H1 (cell line): ENCODE data around the gene WWC2. TPM values are rescaled to one million over a fixed set of nuclear protein-coding genes. Genes with fewer than 3 reads are reported as not detected.

Experiments used
- CTCF ChIA-PET: fragments of 300-600 bp; sonication (Branson Sonifier 250); formaldehyde crosslinking; loops from one replicate; lab custom pipeline; 2021; ENCODE audit not compliant: partially characterized antibody; lab: Charles Lee
- POLR2A ChIA-PET: fragments of 300-600 bp; sonication (Branson Sonifier 250); formaldehyde crosslinking; loops from one replicate; lab custom pipeline; 2021; ENCODE audit warnings: inconsistent platforms; ENCODE audit not compliant: partially characterized antibody; lab: Charles Lee
- DNase-seq, 2 experiments: peaks; one replicate each; pipeline versions ENCODE4 v3.0.0 to v3.0.0-alpha.2; 2010 to 2022; ENCODE audit warnings: low spot score in 2 of 2, low read depth in 1 of 2, mixed read lengths in 1 of 2
- FAIRE-seq: peaks from 2 replicates; lab custom pipeline; 2011; peaks lifted over from hg19 to GRCh38; lab: Jason Lieb, UNC
- H2AFZ ChIP-seq: 2 replicates; pipeline ENCODE4 v1.8.1; 2012; ENCODE audit warnings: low read length, inconsistent platforms
- H2AK5ac ChIP-seq: 2 replicates; pipeline ENCODE4 v1.6.1; 2013; ENCODE audit warnings: low read depth, low read length
- H2BK120ac ChIP-seq: replicated peaks from 2 replicates; pipeline ENCODE3; 2013; ENCODE audit warnings: low read depth, low read length, inconsistent platforms
- H2BK12ac ChIP-seq: 2 replicates; pipeline ENCODE4 v1.6.1; 2013; ENCODE audit warnings: low read depth, low read length
- H2BK15ac ChIP-seq: 2 replicates; pipeline ENCODE4 v1.6.1; 2013; ENCODE audit warnings: low read length
- H2BK20ac ChIP-seq: 2 replicates; pipeline ENCODE4 v1.6.1; 2013; ENCODE audit warnings: low read length
- H2BK5ac ChIP-seq: 2 replicates; pipeline ENCODE4 v1.6.1; 2013; ENCODE audit warnings: low read depth, low read length
- H3K14ac ChIP-seq: 2 replicates; pipeline ENCODE4 v1.6.1; 2013; ENCODE audit warnings: inconsistent platforms; ENCODE audit not compliant: insufficient read length
- H3K18ac ChIP-seq: 2 replicates; pipeline ENCODE4 v1.6.1; 2013; ENCODE audit warnings: low read length; ENCODE audit errors: extremely low read depth
- H3K23ac ChIP-seq: 2 replicates; pipeline ENCODE4 v1.6.1; 2013; ENCODE audit warnings: inconsistent platforms; ENCODE audit not compliant: insufficient read length
- H3K23me2 ChIP-seq: 2 replicates; pipeline ENCODE4 v1.6.1; 2013; ENCODE audit warnings: low read depth, low read length
- H3K27ac ChIP-seq: 2 replicates; pipeline ENCODE4 v1.6.1; 2011; ENCODE audit warnings: low read depth, low read length, inconsistent platforms
- H3K27me3 ChIP-seq, 4 experiments: replicated peaks in 1 of 4; 1 replicate in 1 of 4; 2 replicates in 3 of 4; pipeline versions ENCODE4 v1.6.1 to v1.8.1; 2011 to 2013; ENCODE audit warnings: low read length in 3 of 4, mild to moderate bottlenecking in 3 of 4, inconsistent platforms in 2 of 4, mixed read lengths in 2 of 4, moderate library complexity in 1 of 4; ENCODE audit not compliant: control insufficient read depth in 3 of 4, insufficient read depth in 3 of 4; ENCODE audit errors: extremely low read depth in 1 of 4
- H3K36me3 ChIP-seq, 4 experiments: 2 replicates each; pipeline versions ENCODE4 v1.6.1 to v1.8.1; 2011 to 2013; ENCODE audit warnings: mild to moderate bottlenecking in 4 of 4, low read length in 3 of 4, moderate library complexity in 2 of 4, control low read depth in 1 of 4, inconsistent platforms in 1 of 4; ENCODE audit not compliant: insufficient read depth in 4 of 4, control insufficient read depth in 2 of 4
- H3K4ac ChIP-seq: replicated peaks from 2 replicates; pipeline ENCODE3; 2013; ENCODE audit warnings: low read length, low read depth, mixed read lengths, inconsistent platforms; ENCODE audit not compliant: insufficient read length
- H3K4me1 ChIP-seq, 4 experiments: replicated peaks in 1 of 4; 1 replicate in 1 of 4; 2 replicates in 3 of 4; pipeline versions ENCODE4 v1.6.1 to v1.8.1; 2011 to 2013; ENCODE audit warnings: low read length in 3 of 4, inconsistent platforms in 2 of 4, mixed read lengths in 1 of 4; ENCODE audit not compliant: insufficient read depth in 4 of 4, control insufficient read depth in 3 of 4
- H3K4me2 ChIP-seq, 2 experiments: 2 replicates each; pipeline versions ENCODE4 v1.6.1 to v1.8.1; 2011 to 2013; ENCODE audit warnings: low read depth in 2 of 2, low read length in 2 of 2, control low read depth in 1 of 2, inconsistent platforms in 1 of 2, mild to moderate bottlenecking in 1 of 2; ENCODE audit not compliant: insufficient read depth in 1 of 2
- H3K4me3 ChIP-seq, 4 experiments: fragments of 200-600, 300-600 bp in 1 of 4; sonication (generic), shearing (Covaris generic), sonication (Bioruptor Twin) in 1 of 4; 2 replicates each; pipeline versions ENCODE4 v1.5.1 to v1.8.1; 2011 to 2016; ENCODE audit warnings: low read length in 4 of 4, low read depth in 3 of 4, control low read depth in 2 of 4, inconsistent platforms in 2 of 4, mild to moderate bottlenecking in 2 of 4, mixed read lengths in 1 of 4, moderate library complexity in 1 of 4; ENCODE audit not compliant: insufficient read depth in 2 of 4; ENCODE audit errors: extremely low read depth in 1 of 4
- H3K56ac ChIP-seq: replicated peaks from 2 replicates; pipeline ENCODE3; 2013; ENCODE audit warnings: low read depth, mild to moderate bottlenecking, mixed read lengths, low read length, inconsistent platforms; ENCODE audit not compliant: insufficient read length
- H3K79me1 ChIP-seq: 2 replicates; pipeline ENCODE4 v1.6.1; 2013; ENCODE audit warnings: low read depth, low read length, control low read depth
- H3K79me2 ChIP-seq, 2 experiments: 2 replicates each; pipeline versions ENCODE4 v1.6.1 to v1.8.1; 2012 to 2013; ENCODE audit warnings: low read length in 2 of 2, mild to moderate bottlenecking in 2 of 2, inconsistent platforms in 1 of 2; ENCODE audit not compliant: insufficient read depth in 2 of 2, control insufficient read depth in 1 of 2
- H3K9ac ChIP-seq, 4 experiments: replicated peaks in 1 of 4; 1 replicate in 1 of 4; 2 replicates in 3 of 4; pipeline versions ENCODE4 v1.6.1 to v1.8.1; 2011 to 2013; ENCODE audit warnings: low read depth in 3 of 4, low read length in 3 of 4, control low read depth in 2 of 4, mild to moderate bottlenecking in 2 of 4, moderate library complexity in 2 of 4, inconsistent platforms in 1 of 4; ENCODE audit errors: extremely low read depth in 1 of 4
- H3K9me3 ChIP-seq, 2 experiments: 2 replicates each; pipeline versions ENCODE4 v1.6.1 to v1.8.1; 2012 to 2013; ENCODE audit warnings: mild to moderate bottlenecking in 2 of 2, moderate library complexity in 2 of 2, control low read depth in 1 of 2, inconsistent platforms in 1 of 2, low read depth in 1 of 2, low read length in 1 of 2, mixed read lengths in 1 of 2; ENCODE audit not compliant: insufficient read depth in 2 of 2
- H4K20me1 ChIP-seq, 2 experiments: replicated peaks in 1 of 2; 2 replicates each; pipeline versions ENCODE3 to v1.8.1; 2011 to 2013; ENCODE audit warnings: inconsistent platforms in 2 of 2, low read length in 2 of 2, mild to moderate bottlenecking in 1 of 2; ENCODE audit not compliant: insufficient read depth in 2 of 2, control insufficient read depth in 1 of 2
- H4K5ac ChIP-seq: 2 replicates; pipeline ENCODE4 v1.6.1; 2013; ENCODE audit warnings: low read length, low read depth, mixed read lengths, inconsistent platforms; ENCODE audit not compliant: insufficient read length
- H4K8ac ChIP-seq: 2 replicates; pipeline ENCODE4 v1.8.0; 2013; ENCODE audit warnings: mild to moderate bottlenecking, moderate library complexity, low read length, inconsistent platforms; ENCODE audit not compliant: insufficient read depth; ENCODE audit errors: extremely low read depth
- H4K91ac ChIP-seq: replicated peaks from 2 replicates; pipeline ENCODE3; 2013; ENCODE audit warnings: low read length, mixed read lengths, inconsistent platforms; ENCODE audit not compliant: insufficient read length
- CREB1 ChIP-seq: IDR thresholded peaks from 2 replicates; pipeline ENCODE4 v1.6.1; 2012; ENCODE audit warnings: inconsistent platforms
- GABPA ChIP-seq: IDR thresholded peaks from 2 replicates; pipeline ENCODE4 v1.6.1; 2011; ENCODE audit warnings: mild to moderate bottlenecking, low read length, moderate library complexity, borderline replicate concordance; ENCODE audit not compliant: insufficient read depth
- MAFK ChIP-seq: IDR thresholded peaks from 2 replicates; pipeline ENCODE4 v1.6.1; 2012; ENCODE audit warnings: low read depth, mild to moderate bottlenecking, improper control_type of control experiment, low read length
- RFX5 ChIP-seq: IDR thresholded peaks from 2 replicates; pipeline ENCODE4 v1.6.1; 2011; ENCODE audit warnings: low read depth, low read length, improper control_type of control experiment, borderline replicate concordance
- SAP30 ChIP-seq: fragments of 300-600 bp; sonication (generic); IDR thresholded peaks from 2 replicates; pipeline ENCODE4 v1.7.1; 2012; ENCODE audit warnings: low read length, moderate library complexity, mild to moderate bottlenecking, inconsistent platforms; ENCODE audit not compliant: insufficient read depth, insufficient replicate concordance
- WGBS, 2 experiments: shearing (Covaris generic) in 1 of 2; methylation state at CpG; one replicate each; pipeline versions ENCODE4 v1.1.6 to v1.1.7; 2013 to 2015; ENCODE audit warnings: low lambda C conversion rate in 2 of 2, mixed read lengths in 2 of 2, inconsistent platforms in 1 of 2, low coverage in 1 of 2, missing lambda C conversion rate in 1 of 2; ENCODE audit not compliant: insufficient replicate concordance in 2 of 2, insufficient coverage in 1 of 2, insufficient read length in 1 of 2; ENCODE audit errors: extremely low coverage in 1 of 2, missing lambda C conversion rate in 1 of 2; 5-methylcytosine and 5-hydroxymethylcytosine counted together
- polyA plus RNA-seq, 7 experiments: library from polyadenylated mRNA; depleted of rRNA in 3 of 7; stranded (reverse) in 5 of 7; unstranded in 2 of 7; fragments of >200 nt in 5 of 7; fragments of 200-250 nt in 2 of 7; gene quantifications; 1 replicate in 5 of 7; 2 replicates in 1 of 7; 4 replicates in 1 of 7; pipeline versions ENCODE4 v1.2.1 to v1.2.3, GENCODE V29; 2011 to 2013; ENCODE audit warnings: missing spikeins in 2 of 7, mixed read lengths in 2 of 7
- total RNA-seq: library from RNA; stranded (reverse); fragmentation: NEBNext Ultra II Directional; extraction: Animal tissue kit (Norgen Biotek cat#: 25700); gene quantifications from 2 replicates; pipeline ENCODE4 v1.2.1, GENCODE V29; 2021
- TF ChIP-seq, protein P1 (sequence below): IDR thresholded peaks from 2 replicates; pipeline ENCODE4 v1.6.1; 2012; ENCODE audit warnings: inconsistent platforms

WWC2 gene
- total and polyA plus RNA-seq, 2 of the 8 experiments (the other 6 are each of a cell fraction or from before 2014, with no cell fraction given) = 17.6 to 135 TPM

DNA sequence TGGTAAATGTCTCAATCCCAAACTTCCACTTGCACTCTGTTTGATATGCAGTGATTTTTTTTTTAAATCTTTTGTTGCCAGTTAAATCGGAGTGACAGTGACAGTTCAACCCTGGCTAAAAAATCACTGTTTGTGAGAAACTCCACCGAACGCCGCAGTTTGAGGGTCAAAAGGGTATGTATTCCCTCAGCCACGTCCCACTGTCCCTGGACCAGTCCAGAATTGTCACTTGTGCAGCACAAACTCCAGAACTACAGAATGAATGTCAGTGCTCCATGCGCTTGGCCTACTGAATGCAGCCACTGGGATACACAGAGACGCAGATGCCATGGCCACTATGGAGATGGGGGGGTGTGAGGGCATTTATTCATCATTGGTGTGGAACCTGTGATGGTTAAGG is 186.8 kb downstream of the WWC2 start:
- Histone ChIP-seq H3K9ac (no peak overlapping the region), H3K4me2 (no peak overlapping the region), H3K56ac (no peak overlapping the region), H3K27me3 (no peaks in the 10 kb centered on the region), H3K4me3 (no peak overlapping the region), H3K18ac (no peak overlapping the region), H2AK5ac (no peak overlapping the region), H4K91ac (no peak overlapping the region), H3K27ac (no peak overlapping the region), H2BK20ac (no peak overlapping the region), H3K36me3 (peaks cover 32 to 84% (median 57%) of the 10 kb centered on the region in 4 experiments), H3K23ac (no peak overlapping the region), H4K8ac (no peak overlapping the region), H3K79me2 (no peaks in the 10 kb centered on the region), H2BK15ac (no peak overlapping the region), H2AFZ (no peak overlapping the region), H4K5ac (no peak overlapping the region), H2BK12ac (no peak overlapping the region), H3K4me1 (no peaks in the 10 kb centered on the region), H3K14ac (no peak overlapping the region), H2BK120ac (no peak overlapping the region), H3K9me3 (no peaks in the 10 kb centered on the region), H3K4ac (no peak overlapping the region), H4K20me1 (peaks cover 1 to 11% of the 10 kb centered on the region in 2 experiments), H2BK5ac (no peak overlapping the region), H3K79me1 (no peaks in the 10 kb centered on the region), H3K23me2 (no peaks in the 10 kb centered on the region)
- FAIRE-seq (no peak), DNase-seq (no peak)
- POLR2A ChIA-PET = no interaction called here
- WGBS, 2 experiments = 93% methylated on average over 7 of the region's 7 CpGs; no CpG with 5 or more reads in 1 of the 2 experiments
- CTCF ChIA-PET = no interaction called here
- TF ChIP-seq, protein P1, sequence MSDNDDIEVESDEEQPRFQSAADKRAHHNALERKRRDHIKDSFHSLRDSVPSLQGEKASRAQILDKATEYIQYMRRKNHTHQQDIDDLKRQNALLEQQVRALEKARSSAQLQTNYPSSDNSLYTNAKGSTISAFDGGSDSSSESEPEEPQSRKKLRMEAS = no peak
- TF ChIP-seq GABPA (no peak), MAFK (no peak), CREB1 (no peak), RFX5 (no peak), SAP30 (no peak)
